ENCODE results near the gene ABHD6.
A peak's percentile ranks its signal among the peaks of the same experiment; 100 is the strongest.
"Not testable (repeated sequence)": the region's sequence is repeated elsewhere in the genome, so short reads cannot be mapped to it uniquely, and the experiment has no call there.

The ABHD6 gene

DNA sequence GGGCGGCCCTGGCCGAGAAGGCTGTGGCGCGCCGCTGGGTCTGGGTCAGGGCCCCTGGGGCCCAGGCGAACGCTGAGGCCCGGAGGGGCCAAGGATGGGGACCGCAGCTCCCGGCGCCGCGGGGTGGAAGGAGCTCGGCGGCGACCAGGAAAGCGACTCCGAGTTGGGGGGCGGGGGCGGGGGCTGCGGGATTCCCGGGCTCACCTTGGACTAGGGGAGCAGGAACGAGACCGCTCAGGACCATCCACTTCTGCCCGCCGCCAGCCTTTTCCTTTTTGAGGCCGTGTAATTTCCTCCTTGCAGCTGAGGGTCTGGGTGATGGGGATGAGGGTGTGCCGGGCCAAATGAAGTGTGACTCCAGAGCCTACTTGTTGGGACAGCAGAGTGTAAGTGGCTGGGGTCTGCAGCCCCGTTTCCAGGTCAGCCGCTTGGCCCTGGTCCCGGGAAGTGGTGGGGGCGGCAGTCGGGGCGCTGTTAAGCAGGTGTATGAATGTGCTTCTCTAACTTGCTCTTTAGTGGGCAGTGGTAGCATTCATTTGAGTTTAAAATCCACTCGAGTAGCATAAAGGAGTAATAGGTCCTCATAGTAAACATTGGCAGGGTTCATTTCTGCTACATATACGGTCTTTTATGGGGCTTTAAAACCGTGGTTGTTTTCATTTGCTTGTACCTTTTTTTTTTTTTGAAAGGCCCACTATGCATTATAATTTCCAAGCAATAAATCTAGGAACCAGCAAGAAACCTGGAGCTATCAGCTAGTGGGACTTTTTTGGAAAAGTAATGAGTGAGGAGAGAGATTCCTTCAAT, 95.8 kb downstream of the ABHD6 start:
- H3K4me3 ChIP-seq (replicated peaks; ENCODE audit: low read depth, low read length) = peak overlapping the region; percentile 69
- TF ChIP-seq, protein P1, sequence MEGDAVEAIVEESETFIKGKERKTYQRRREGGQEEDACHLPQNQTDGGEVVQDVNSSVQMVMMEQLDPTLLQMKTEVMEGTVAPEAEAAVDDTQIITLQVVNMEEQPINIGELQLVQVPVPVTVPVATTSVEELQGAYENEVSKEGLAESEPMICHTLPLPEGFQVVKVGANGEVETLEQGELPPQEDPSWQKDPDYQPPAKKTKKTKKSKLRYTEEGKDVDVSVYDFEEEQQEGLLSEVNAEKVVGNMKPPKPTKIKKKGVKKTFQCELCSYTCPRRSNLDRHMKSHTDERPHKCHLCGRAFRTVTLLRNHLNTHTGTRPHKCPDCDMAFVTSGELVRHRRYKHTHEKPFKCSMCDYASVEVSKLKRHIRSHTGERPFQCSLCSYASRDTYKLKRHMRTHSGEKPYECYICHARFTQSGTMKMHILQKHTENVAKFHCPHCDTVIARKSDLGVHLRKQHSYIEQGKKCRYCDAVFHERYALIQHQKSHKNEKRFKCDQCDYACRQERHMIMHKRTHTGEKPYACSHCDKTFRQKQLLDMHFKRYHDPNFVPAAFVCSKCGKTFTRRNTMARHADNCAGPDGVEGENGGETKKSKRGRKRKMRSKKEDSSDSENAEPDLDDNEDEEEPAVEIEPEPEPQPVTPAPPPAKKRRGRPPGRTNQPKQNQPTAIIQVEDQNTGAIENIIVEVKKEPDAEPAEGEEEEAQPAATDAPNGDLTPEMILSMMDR (IDR thresholded peaks at IDR 0.05; ENCODE audit: low read depth, low read length, missing control alignments) = no peak
- DNase-seq (ENCODE audit: extremely low read depth, low read depth) = no peak

DNA sequence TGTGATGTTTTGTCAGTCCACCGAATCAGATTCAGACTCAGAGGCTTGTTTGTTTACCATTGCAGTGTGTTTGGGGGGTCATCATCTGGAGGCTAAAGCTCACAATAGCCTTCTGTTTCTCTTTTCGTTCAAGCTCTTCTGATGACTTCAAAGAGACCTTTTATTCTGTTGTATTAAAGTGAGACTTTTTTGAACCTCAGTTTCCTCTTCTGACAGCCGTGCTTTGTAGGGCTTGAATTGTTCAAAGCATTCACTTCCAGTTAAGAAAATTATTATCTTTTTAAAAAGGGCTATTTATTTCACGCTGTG, 96.4 kb downstream of the ABHD6 start:
- TF ChIP-seq, protein P1 (IDR thresholded peaks at IDR 0.05; ENCODE audit: low read depth, low read length, missing control alignments) = no peak
- peak overlapping the region; percentile 69 for H3K4me3 ChIP-seq (replicated peaks; ENCODE audit: low read depth, low read length)
- DNase-seq (ENCODE audit: extremely low read depth, low read depth) = no peak

DNA sequence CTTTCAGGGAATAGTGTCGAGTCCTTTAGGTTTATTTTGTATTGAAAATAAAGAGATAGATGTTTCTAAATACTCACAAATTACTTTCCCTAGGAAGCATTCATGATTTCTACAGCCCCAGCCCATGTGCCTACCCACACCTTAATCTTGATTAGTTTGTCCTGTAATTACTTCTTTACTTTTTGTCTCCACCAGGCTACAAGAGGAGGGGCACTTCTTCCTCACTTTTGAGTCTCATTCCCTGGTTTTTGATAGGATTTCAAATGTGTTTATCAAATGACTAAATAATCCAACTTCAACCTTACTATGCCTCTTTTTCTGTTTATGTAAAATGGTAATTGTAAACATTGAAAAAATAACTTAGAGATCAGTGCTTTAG, 96.9 kb downstream of the ABHD6 start:
- H3K4me3 ChIP-seq (replicated peaks; ENCODE audit: low read depth, low read length) = peak overlapping the region; percentile 69
- no peak for DNase-seq (ENCODE audit: extremely low read depth, low read depth)
- TF ChIP-seq, protein P1 (IDR thresholded peaks at IDR 0.05; ENCODE audit: low read depth, low read length, missing control alignments) = no peak

DNA sequence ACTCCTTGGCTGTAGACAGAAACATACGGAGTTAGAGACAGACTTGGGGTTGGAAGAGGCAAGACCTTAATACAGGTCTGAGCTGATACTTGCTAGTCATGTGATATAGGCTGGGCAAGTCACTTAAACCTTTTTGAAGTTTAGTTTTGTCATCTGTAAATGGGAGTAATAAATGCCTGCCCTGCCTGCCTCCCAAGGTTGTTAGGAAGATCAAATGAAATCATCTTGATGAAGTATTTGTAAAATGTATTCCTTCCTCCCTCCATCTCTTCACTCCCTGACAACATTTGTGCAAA, 98.0 kb downstream of the ABHD6 start:
- TF ChIP-seq, protein P1 (IDR thresholded peaks at IDR 0.05; ENCODE audit: low read depth, low read length, missing control alignments) = no peak
- peak overlapping the region; percentile 69 for H3K4me3 ChIP-seq (replicated peaks; ENCODE audit: low read depth, low read length)
- DNase-seq (ENCODE audit: extremely low read depth, low read depth) = no peak

DNA sequence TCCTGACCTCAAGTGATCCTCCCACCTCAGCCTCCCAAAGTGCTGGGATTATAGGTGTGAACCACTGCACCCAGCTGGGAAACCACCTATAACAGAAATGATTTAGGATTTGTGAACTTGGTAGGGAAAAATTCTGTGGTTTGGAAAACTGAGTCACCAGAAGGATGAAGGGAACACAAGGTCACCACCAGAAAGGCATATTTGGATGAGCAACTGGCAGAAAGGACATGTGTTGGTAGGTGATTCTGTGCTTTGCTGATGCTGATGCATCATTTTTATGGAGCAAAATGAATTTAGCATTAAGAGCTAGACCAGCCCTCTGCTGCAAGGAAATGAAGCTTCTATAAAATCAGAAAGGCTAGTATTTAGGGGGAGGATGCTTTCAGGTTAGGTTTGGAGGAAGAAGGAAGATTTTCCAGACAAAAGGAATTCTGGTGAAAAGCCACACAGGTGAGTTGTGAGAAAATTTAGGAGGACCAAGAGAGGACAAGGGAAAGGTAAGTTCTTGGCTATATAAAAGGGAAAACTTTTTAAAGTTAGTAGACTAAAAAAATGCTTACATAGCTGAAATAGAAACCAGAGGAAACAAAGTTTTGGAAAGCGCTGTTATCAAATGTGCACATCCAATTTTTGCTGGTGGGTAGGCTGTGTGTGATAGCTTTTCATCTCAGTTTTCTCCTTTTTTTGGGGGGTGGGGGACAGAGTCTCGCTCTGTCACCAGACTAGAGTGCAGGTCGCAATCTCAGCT, 98.7 kb downstream of the ABHD6 start:
- TF ChIP-seq, protein P1 (IDR thresholded peaks at IDR 0.05; ENCODE audit: low read depth, low read length, missing control alignments) = no peak
- peak; percentile 81 for DNase-seq (ENCODE audit: extremely low read depth, low read depth)
- no peak overlapping the region for H3K4me3 ChIP-seq (replicated peaks; ENCODE audit: low read depth, low read length)

DNA sequence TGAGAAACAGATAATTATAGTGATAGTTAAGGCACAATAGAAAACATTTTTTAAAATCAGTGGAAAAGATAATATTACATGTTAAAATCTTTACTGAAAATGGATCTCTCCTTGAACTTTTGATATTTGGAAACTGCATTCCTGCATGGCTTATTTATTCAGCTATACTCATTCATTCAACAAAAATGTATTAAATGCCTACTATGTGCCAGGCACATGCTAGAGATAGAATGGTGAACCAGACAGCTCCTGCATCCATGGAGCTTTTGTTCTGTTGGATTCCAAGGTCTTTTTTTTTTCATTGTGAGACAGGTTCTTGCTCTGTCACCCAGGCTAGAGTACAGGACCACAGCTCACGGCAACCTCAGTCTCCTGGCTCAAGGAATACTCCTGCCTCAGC, 99.6 kb downstream of the ABHD6 start:
- TF ChIP-seq, protein P1 (IDR thresholded peaks at IDR 0.05; ENCODE audit: low read depth, low read length, missing control alignments) = no peak
- H3K4me3 ChIP-seq (replicated peaks; ENCODE audit: low read depth, low read length) = no peak overlapping the region
- no peak for DNase-seq (ENCODE audit: extremely low read depth, low read depth)

DNA sequence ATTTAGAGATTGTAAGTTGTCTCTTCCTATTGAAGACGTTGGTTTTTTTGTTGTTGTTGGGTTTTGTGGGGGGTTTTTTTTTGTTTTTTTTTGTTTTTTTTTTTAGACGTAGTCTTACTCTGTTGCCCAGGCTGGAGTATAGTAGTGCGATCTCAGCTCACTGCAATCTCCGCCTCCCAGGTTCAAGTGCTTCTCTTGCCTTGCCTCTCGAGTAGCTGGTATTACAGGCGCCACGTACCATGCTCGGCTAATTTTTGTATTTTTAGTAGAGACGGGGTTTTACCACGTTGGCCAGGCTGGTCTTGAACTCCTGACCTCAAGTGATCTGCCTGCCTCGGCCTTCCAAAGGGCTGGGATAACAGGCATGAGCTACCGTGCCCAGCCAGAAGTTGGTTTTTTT, 101.6 kb downstream of the ABHD6 start:
- not testable (repeated sequence) for DNase-seq (ENCODE audit: extremely low read depth, low read depth); H3K4me3 ChIP-seq (replicated peaks; ENCODE audit: low read depth, low read length)

All from HFF-Myc (cell line).